CD4-positive, CD25-positive, alpha-beta regulatory T cell (primary cell): ENCODE measurements around the gene AHRR. TPM values are rescaled to one million over a fixed set of nuclear protein-coding genes. Genes with fewer than 3 reads are reported as not detected.
A peak's percentile ranks its signal among the peaks of the same experiment; 100 is the strongest.

Experiments used
- ATAC-seq, 2 donors: fragments of 150-1000 bp; cut with Tn5 transposase; one replicate each; pipeline ENCODE4 v1.10.0; 2021; ENCODE audit warnings: low read depth in 2 of 2, moderate number of reproducible peaks in 2 of 2, moderate library complexity in 1 of 2
- DNase-seq, 3 donors: peaks; one replicate each; pipeline versions ENCODE4 v3.0.0 to v3.0.0-alpha.2; 2012 to 2022; ENCODE audit warnings: mixed read lengths in 1 of 3
- H3K27ac ChIP-seq: one replicate; pipeline ENCODE4 v1.7.0; 2013; ENCODE audit warnings: mild to moderate bottlenecking, low read length; ENCODE audit not compliant: insufficient read depth, poor library complexity, severe bottlenecking
- H3K27me3 ChIP-seq: one replicate; pipeline ENCODE4 v1.7.0; 2013; ENCODE audit warnings: low read length; ENCODE audit not compliant: control insufficient read depth, insufficient read depth
- H3K36me3 ChIP-seq: one replicate; pipeline ENCODE4 v1.7.0; 2013; ENCODE audit warnings: mild to moderate bottlenecking, low read length, moderate library complexity; ENCODE audit not compliant: control insufficient read depth, insufficient read depth
- H3K4me1 ChIP-seq: 2 replicates; pipeline ENCODE4 v1.7.0; 2013; ENCODE audit warnings: mild to moderate bottlenecking, low read length; ENCODE audit not compliant: insufficient read depth, control insufficient read depth, poor library complexity, severe bottlenecking
- H3K4me3 ChIP-seq: one replicate; pipeline ENCODE4 v1.7.0; 2013; ENCODE audit warnings: low read depth, mild to moderate bottlenecking, low read length, moderate library complexity
- H3K9me3 ChIP-seq, 2 experiments: 1 replicate in 1 of 2; 2 replicates in 1 of 2; pipeline ENCODE4 v1.7.0; 2013; ENCODE audit warnings: low read length in 2 of 2, mild to moderate bottlenecking in 1 of 2, moderate library complexity in 1 of 2; ENCODE audit not compliant: control insufficient read depth in 2 of 2
- H3K27ac Mint-ChIP-seq, 3 donors: one replicate each; pipeline ENCODE4 v1.8.0; 2020 to 2022; ENCODE audit warnings: mild to moderate bottlenecking in 3 of 3, mixed read lengths in 3 of 3, moderate library complexity in 2 of 3
- H3K27me3 Mint-ChIP-seq: one replicate; pipeline ENCODE4 v1.8.0; 2022; ENCODE audit warnings: mild to moderate bottlenecking, mixed read lengths
- H3K36me3 Mint-ChIP-seq: one replicate; pipeline ENCODE4 v1.8.0; 2020; ENCODE audit warnings: mixed read lengths
- H3K4me1 Mint-ChIP-seq, 4 donors: one replicate each; pipeline ENCODE4 v1.8.0; 2020 to 2022; ENCODE audit warnings: mixed read lengths in 4 of 4, mild to moderate bottlenecking in 1 of 4
- H3K4me3 Mint-ChIP-seq, 4 donors: one replicate each; pipeline ENCODE4 v1.8.0; 2020 to 2022; ENCODE audit warnings: mild to moderate bottlenecking in 4 of 4, mixed read lengths in 4 of 4, moderate library complexity in 3 of 4
- H3K9me3 Mint-ChIP-seq, 7 donors: one replicate each; pipeline ENCODE4 v1.8.0; 2020 to 2022; ENCODE audit warnings: mixed read lengths in 7 of 7, mild to moderate bottlenecking in 3 of 7, moderate library complexity in 2 of 7
- polyA plus RNA-seq, 4 donors: library from polyadenylated mRNA; unstranded; fragments of 300-500 nt; fragmentation: Illumina TruSeq; gene quantifications; one replicate each; pipeline ENCODE4 v1.2.3, GENCODE V29; 2021
- total RNA-seq: library from RNA; stranded (reverse); gene quantifications from one replicate; pipeline ENCODE4 v1.2.3, GENCODE V29; 2022

The AHRR gene
- total and polyA plus RNA-seq, 5 donors from 2014 or later: 0.20 to 4.5 (median 0.72) TPM

GRCh38 chr5:448766-449090 is 127.2 kb downstream of the AHRR start:
- DNase-seq (no peak), ATAC-seq (no peak)
- Mint-ChIP-seq H3K4me1 (peaks cover 25 to 54% (median 25%) of the 10 kb centered on the region in 4 donors), H3K27ac (no peak overlapping the region), H3K9me3 (peaks cover 0 to 20% (median 4%) of the 10 kb centered on the region in 7 donors), H3K27me3 (no peaks in the 10 kb centered on the region), H3K4me3 (peak overlapping the region in 1 of 4 donors; percentile 41), H3K36me3 (peaks cover 72% of the 10 kb centered on the region)
- no peak overlapping the region for H3K4me3 ChIP-seq
- peaks cover 14 to 19% of the 10 kb centered on the region in 2 experiments for H3K9me3 ChIP-seq
- no peak overlapping the region for H3K27ac ChIP-seq
- no peaks in the 10 kb centered on the region for H3K27me3 ChIP-seq
- peaks cover 74% of the 10 kb centered on the region for H3K36me3 ChIP-seq
- peaks cover 6% of the 10 kb centered on the region for H3K4me1 ChIP-seq

DNA sequence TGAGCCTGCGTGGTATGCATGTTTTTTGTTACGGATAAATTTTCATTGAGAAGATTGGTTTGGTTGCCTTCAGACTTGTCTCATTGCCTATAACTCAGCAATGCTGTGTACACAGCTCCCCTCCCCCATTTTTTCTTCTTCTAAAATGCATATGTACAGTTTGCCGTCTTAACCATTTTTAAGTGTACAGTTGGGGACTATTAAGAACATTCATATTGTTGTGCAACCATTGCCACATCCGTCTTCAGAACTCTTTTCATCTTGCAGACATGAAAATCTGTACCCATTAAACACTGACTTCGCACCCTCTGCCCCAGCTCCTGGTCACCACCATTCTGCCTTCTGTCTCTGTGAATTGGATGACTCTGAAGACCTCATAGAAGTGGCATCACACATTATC is 127.6 kb downstream of the AHRR start:
- H3K27ac ChIP-seq: no peak overlapping the region
- Mint-ChIP-seq H3K27me3 (no peaks in the 10 kb centered on the region), H3K4me1 (peaks cover 24 to 53% (median 26%) of the 10 kb centered on the region in 4 donors), H3K27ac (peak overlapping the region in 1 of 3 donors; percentile 36), H3K4me3 (peak overlapping the region in 1 of 4 donors; percentile 41), H3K9me3 (peaks cover 0 to 20% (median 4%) of the 10 kb centered on the region in 7 donors), H3K36me3 (peaks cover 76% of the 10 kb centered on the region)
- DNase-seq (no peak), ATAC-seq (no peak)
- H3K4me1 ChIP-seq: peaks cover 2% of the 10 kb centered on the region
- peaks cover 78% of the 10 kb centered on the region for H3K36me3 ChIP-seq
- no peak overlapping the region for H3K4me3 ChIP-seq
- no peaks in the 10 kb centered on the region for H3K27me3 ChIP-seq
- peaks cover 14 to 19% of the 10 kb centered on the region in 2 experiments for H3K9me3 ChIP-seq

- no peak overlapping the region for H3K27ac Mint-ChIP-seq
- H3K4me3 Mint-ChIP-seq: no peak overlapping the region
- H3K4me1 Mint-ChIP-seq: peaks cover 18 to 38% (median 20%) of the 10 kb centered on the region in 4 donors
- Histone ChIP-seq H3K27me3 (no peaks in the 10 kb centered on the region), H3K4me1 (no peaks in the 10 kb centered on the region), H3K27ac (no peak overlapping the region), H3K9me3 (peaks cover 14 to 19% of the 10 kb centered on the region in 2 experiments), H3K4me3 (no peak overlapping the region), H3K36me3 (peaks cover 93% of the 10 kb centered on the region)
- DNase-seq (no peak), ATAC-seq (no peak)
- H3K36me3 Mint-ChIP-seq: peaks cover 69% of the 10 kb centered on the region
- H3K9me3 Mint-ChIP-seq: peaks cover 0 to 20% (median 4%) of the 10 kb centered on the region in 7 donors
- H3K27me3 Mint-ChIP-seq: no peaks in the 10 kb centered on the region
These were observed 130.3 kb downstream of the AHRR start for GRCh38 chr5:451587-452458.

DNA sequence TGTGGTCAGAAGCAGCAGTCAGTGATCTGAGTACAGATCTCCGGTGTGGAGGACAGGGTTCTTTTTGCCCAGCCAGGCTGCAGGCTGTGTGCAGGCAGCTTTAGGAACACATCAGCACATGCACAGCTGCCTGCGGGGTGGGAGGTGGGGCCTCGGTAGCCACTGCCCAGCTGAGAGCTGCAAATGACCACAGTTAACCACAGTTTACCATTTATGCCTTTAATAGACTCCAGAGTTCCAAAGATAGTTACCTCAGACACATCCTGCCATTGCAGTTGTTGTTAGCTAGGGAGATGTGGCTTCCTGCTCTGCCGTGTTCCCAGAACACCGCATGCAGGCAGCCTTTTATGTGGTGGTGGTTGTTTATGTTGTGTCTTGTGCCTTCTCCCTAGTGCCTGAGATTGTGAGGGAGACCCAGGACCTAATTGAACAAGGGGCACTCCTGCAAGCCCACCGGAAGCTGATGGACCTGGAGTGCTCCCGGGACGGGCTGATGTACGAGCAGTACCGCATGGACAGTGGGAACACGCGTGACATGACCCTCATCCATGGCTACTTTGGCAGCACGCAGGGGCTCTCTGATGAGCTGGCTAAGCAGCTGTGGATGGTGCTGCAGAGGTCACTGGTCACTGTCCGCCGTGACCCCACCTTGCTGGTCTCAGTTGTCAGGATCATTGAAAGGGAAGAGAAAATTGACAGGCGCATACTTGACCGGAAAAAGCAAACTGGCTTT is 131.6 kb downstream of the AHRR start:
- Histone ChIP-seq H3K4me1 (no peaks in the 10 kb centered on the region), H3K27ac (no peak overlapping the region), H3K27me3 (no peaks in the 10 kb centered on the region), H3K4me3 (no peak overlapping the region), H3K9me3 (peaks cover 14 to 19% of the 10 kb centered on the region in 2 experiments), H3K36me3 (peaks cover 92% of the 10 kb centered on the region)
- peaks cover 69% of the 10 kb centered on the region for H3K36me3 Mint-ChIP-seq
- peak overlapping the region in 1 of 3 donors; percentile 49 for H3K27ac Mint-ChIP-seq
- ATAC-seq (no peak), DNase-seq (no peak)
- H3K4me3 Mint-ChIP-seq: no peak overlapping the region
- no peaks in the 10 kb centered on the region for H3K27me3 Mint-ChIP-seq
- H3K9me3 Mint-ChIP-seq: peaks cover 0 to 20% (median 4%) of the 10 kb centered on the region in 7 donors
- H3K4me1 Mint-ChIP-seq: peaks cover 18 to 38% (median 21%) of the 10 kb centered on the region in 4 donors

GRCh38 chr5:453725-454481 is 132.4 kb downstream of the AHRR start:
- H3K4me3 ChIP-seq: no peak overlapping the region
- no peaks in the 10 kb centered on the region for H3K27me3 ChIP-seq
- Mint-ChIP-seq H3K4me1 (peaks cover 20 to 39% (median 25%) of the 10 kb centered on the region in 4 donors), H3K27ac (no peak overlapping the region), H3K9me3 (peaks cover 0 to 20% (median 4%) of the 10 kb centered on the region in 7 donors), H3K36me3 (peaks cover 69% of the 10 kb centered on the region), H3K27me3 (no peaks in the 10 kb centered on the region), H3K4me3 (no peak overlapping the region)
- no peaks in the 10 kb centered on the region for H3K4me1 ChIP-seq
- peaks cover 14 to 19% of the 10 kb centered on the region in 2 experiments for H3K9me3 ChIP-seq
- H3K27ac ChIP-seq: no peak overlapping the region
- peak in 1 of 3 donors; percentile 54 for DNase-seq
- ATAC-seq: no peak
- peaks cover 89% of the 10 kb centered on the region for H3K36me3 ChIP-seq

- peaks cover 20 to 38% (median 30%) of the 10 kb centered on the region in 4 donors for H3K4me1 Mint-ChIP-seq
- peaks cover 67% of the 10 kb centered on the region for H3K36me3 Mint-ChIP-seq
- H3K9me3 ChIP-seq: peaks cover 14 to 19% of the 10 kb centered on the region in 2 experiments
- H3K27me3 ChIP-seq: no peaks in the 10 kb centered on the region
- H3K4me3 ChIP-seq: no peak overlapping the region
- peaks cover 89% of the 10 kb centered on the region for H3K36me3 ChIP-seq
- no peak overlapping the region for H3K4me3 Mint-ChIP-seq
- no peak overlapping the region for H3K27ac ChIP-seq
- no peak overlapping the region for H3K27ac Mint-ChIP-seq
- no peaks in the 10 kb centered on the region for H3K27me3 Mint-ChIP-seq
- no peak for ATAC-seq
- H3K9me3 Mint-ChIP-seq: peaks cover 0 to 20% (median 4%) of the 10 kb centered on the region in 7 donors
- H3K4me1 ChIP-seq: no peaks in the 10 kb centered on the region
- DNase-seq: no peak
These were observed 133.4 kb downstream of the AHRR start for GRCh38 chr5:454936-455335.

GRCh38 chr5:455806-456205 is 134.3 kb downstream of the AHRR start:
- H3K36me3 ChIP-seq: peaks cover 89% of the 10 kb centered on the region
- no peaks in the 10 kb centered on the region for H3K27me3 Mint-ChIP-seq
- no peak overlapping the region for H3K27ac Mint-ChIP-seq
- peaks cover 0 to 19% (median 4%) of the 10 kb centered on the region in 7 donors for H3K9me3 Mint-ChIP-seq
- DNase-seq (no peak), ATAC-seq (no peak)
- peaks cover 14 to 19% of the 10 kb centered on the region in 2 experiments for H3K9me3 ChIP-seq
- H3K4me3 Mint-ChIP-seq: no peak overlapping the region
- peaks cover 63% of the 10 kb centered on the region for H3K36me3 Mint-ChIP-seq
- no peak overlapping the region for H3K27ac ChIP-seq
- no peak overlapping the region for H3K4me3 ChIP-seq
- peaks cover 13 to 37% (median 26%) of the 10 kb centered on the region in 4 donors for H3K4me1 Mint-ChIP-seq
- H3K27me3 ChIP-seq: no peaks in the 10 kb centered on the region
- no peaks in the 10 kb centered on the region for H3K4me1 ChIP-seq
